Measurements from ENCODE around the gene ZHX3.

DNA sequence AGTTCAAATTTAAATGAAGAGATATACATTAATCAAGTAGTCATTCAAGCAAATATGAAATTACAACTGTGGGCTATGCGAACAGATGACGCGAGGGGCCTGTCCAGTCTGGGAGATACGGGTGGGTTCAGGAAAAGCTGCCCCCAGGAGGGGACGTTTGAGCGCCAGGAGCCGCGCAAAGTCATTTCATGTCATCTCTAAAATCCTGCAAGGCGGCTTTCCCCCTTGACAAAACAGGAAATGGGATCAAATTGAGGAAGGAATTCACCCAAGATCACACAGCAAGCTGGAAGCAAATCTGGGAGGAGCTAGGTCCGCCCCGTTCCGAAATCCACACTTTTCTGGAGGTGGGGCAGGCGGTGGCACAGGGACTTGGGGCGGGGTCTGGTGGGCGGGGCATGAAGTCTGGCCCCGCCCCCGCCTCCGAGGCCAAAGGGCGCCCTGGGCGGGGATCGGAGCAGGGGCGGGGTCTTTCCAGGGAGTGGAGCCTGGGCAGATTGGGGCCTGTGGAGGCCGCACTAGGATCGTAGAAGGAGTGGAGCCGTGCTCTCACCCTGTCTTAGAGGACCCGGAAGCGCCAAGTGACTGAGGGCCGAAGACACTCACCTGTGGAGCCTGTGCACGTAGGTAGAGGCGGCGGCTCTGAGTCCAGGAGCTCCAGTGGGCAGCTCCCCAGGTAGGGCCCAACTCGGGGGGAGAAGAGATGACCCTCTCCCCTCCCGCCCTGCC, 23.0 kb upstream of the ZHX3 start, which contains the start of gene LPIN3:
- TF ChIP-seq, protein P1, sequence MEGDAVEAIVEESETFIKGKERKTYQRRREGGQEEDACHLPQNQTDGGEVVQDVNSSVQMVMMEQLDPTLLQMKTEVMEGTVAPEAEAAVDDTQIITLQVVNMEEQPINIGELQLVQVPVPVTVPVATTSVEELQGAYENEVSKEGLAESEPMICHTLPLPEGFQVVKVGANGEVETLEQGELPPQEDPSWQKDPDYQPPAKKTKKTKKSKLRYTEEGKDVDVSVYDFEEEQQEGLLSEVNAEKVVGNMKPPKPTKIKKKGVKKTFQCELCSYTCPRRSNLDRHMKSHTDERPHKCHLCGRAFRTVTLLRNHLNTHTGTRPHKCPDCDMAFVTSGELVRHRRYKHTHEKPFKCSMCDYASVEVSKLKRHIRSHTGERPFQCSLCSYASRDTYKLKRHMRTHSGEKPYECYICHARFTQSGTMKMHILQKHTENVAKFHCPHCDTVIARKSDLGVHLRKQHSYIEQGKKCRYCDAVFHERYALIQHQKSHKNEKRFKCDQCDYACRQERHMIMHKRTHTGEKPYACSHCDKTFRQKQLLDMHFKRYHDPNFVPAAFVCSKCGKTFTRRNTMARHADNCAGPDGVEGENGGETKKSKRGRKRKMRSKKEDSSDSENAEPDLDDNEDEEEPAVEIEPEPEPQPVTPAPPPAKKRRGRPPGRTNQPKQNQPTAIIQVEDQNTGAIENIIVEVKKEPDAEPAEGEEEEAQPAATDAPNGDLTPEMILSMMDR (IDR thresholded peaks at IDR 0.05) = peak in 3 of 7 experiments; percentile 13 to 47 (median 28)
- peak; percentile 72 to 87 (median 86) for TF ChIP-seq POLR2A (IDR thresholded peaks at IDR 0.05)
